ENCODE data around the gene PLEKHM1.
"Not testable (repeated sequence)": the region's sequence is repeated elsewhere in the genome, so short reads cannot be mapped to it uniquely, and the experiment has no call there.

Gene PLEKHM1

GRCh38 chr17:45490615-45491433 lies at the start of gene PLEKHM1:
PLEKHM1 (minus strand) TSS chr17:45490721; CDS start chr17:45482484, 8,237 bp downstream.
- not testable (repeated sequence) for FAIRE-seq

- FAIRE-seq = not testable (repeated sequence)
Measured at GRCh38 chr17:45538168-45538567, 47.6 kb upstream of the PLEKHM1 start.

- FAIRE-seq = not testable (repeated sequence)
Measured at GRCh38 chr17:45506072-45506471, 15.6 kb upstream of the PLEKHM1 start.

GRCh38 chr17:45505183-45505582 lies 14.7 kb upstream of the PLEKHM1 start:
- FAIRE-seq = not testable (repeated sequence)

- FAIRE-seq = not testable (repeated sequence)
Measured at GRCh38 chr17:45501092-45501707, 10.7 kb upstream of the PLEKHM1 start.

GRCh38 chr17:45500478-45500877 lies 10.0 kb upstream of the PLEKHM1 start:
- FAIRE-seq = not testable (repeated sequence)

- not testable (repeated sequence) for FAIRE-seq
Measured at GRCh38 chr17:45499208-45499607, 8.7 kb upstream of the PLEKHM1 start.

GRCh38 chr17:45498377-45498776 lies 7.9 kb upstream of the PLEKHM1 start:
- not testable (repeated sequence) for FAIRE-seq

- not testable (repeated sequence) for FAIRE-seq
Measured at GRCh38 chr17:45497449-45497848, 6.9 kb upstream of the PLEKHM1 start.

GRCh38 chr17:45496507-45496906 lies 6.0 kb upstream of the PLEKHM1 start:
- not testable (repeated sequence) for FAIRE-seq

- not testable (repeated sequence) for FAIRE-seq
Measured at GRCh38 chr17:45494556-45494955, 4.0 kb upstream of the PLEKHM1 start.

- FAIRE-seq = not testable (repeated sequence)
Measured at GRCh38 chr17:45492156-45492555, 1.6 kb upstream of the PLEKHM1 start.

GRCh38 chr17:45490198-45490597 lies 323 bp downstream of the PLEKHM1 start:
- not testable (repeated sequence) for FAIRE-seq

- FAIRE-seq = not testable (repeated sequence)
Measured at GRCh38 chr17:45487704-45488103, 2.8 kb downstream of the PLEKHM1 start.

- FAIRE-seq = not testable (repeated sequence)
Measured at GRCh38 chr17:45483591-45484216, 6.8 kb downstream of the PLEKHM1 start.

GRCh38 chr17:45483177-45483576 lies 7.3 kb downstream of the PLEKHM1 start:
- FAIRE-seq = not testable (repeated sequence)

GRCh38 chr17:45482317-45482716 lies 8.2 kb downstream of the PLEKHM1 start:
- FAIRE-seq = not testable (repeated sequence)

- not testable (repeated sequence) for FAIRE-seq
Measured at GRCh38 chr17:45475436-45475835, 15.1 kb downstream of the PLEKHM1 start.

- not testable (repeated sequence) for FAIRE-seq
Measured at GRCh38 chr17:45472249-45472648, 18.3 kb downstream of the PLEKHM1 start.

GRCh38 chr17:45469204-45469563 lies 21.3 kb downstream of the PLEKHM1 start:
- not testable (repeated sequence) for FAIRE-seq

GRCh38 chr17:45468293-45469203 lies 22.0 kb downstream of the PLEKHM1 start:
- not testable (repeated sequence) for FAIRE-seq

Data from TTC549 (cell line).